ENCODE data around the gene SSNA1.

The SSNA1 gene

DNA sequence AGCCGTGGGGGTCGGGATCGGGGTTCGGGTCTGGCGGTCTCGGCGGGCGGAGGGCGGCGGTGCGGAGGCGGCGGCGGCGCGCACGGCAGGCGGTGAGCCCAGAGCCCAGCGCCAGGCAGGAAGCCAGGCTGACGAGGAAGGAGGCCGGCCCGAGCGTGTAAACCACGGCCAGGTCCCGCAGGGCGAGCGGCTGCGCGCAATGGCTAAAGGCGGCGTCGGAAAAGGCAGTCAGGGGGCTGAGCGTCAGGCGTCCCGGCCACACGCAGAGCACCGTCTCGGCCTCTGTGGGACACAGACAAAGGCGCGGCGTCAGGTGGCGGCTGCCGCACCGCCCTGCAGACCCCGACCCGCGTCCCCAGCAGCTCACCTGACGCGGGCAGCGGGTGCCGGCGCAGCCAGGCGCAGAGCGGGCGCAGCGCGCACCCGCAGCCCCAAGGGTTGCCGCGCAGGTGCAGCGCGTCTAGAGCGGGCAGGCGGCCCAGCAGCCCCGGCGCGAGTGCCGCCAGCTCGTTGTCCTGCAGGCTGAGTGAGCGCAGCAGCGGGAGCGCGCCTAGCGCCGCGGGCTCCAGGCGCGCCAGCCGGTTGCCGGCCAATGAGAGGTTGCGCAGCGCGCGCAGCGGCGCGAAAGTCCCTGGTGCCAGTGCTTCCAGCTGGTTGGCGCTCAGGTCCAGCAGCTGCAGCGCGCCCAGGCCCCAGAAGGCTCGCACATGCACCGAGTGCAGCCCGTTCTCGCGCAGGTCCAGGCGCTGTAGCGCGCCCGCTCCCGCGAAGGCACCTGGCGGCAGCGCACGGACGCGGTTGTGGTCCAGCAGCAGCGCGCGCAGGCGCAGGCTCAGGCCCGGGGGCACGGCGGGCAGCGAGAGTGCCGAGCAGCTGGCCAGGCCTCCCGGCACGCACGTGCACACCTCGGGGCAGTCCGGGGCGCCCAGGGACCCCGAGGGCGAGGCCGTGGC is 19.3 kb upstream of the SSNA1 start:
- DNase-seq, result no peak

DNA sequence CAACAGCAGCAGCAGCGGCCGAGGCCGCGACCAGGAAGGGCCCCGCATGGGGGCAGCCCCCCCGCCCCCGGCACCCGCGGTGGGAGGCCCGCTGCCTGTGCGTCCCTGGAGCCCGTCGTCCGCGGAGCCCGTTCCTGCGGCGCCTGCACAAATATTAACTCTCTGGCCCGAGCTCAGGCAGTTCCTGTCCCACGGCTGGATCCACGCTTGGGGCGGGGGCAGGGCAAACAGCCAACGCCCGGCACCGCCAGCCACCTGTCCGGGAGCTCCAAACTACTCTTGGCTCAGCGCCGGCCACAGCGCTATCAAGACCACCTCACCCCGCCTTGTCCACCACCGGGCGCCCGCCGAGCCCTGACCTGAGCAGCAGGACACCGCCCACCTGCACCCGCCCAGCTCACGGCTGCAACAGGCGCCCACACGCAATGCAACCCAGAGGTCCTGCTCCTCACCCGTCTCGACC is 18.5 kb upstream of the SSNA1 start, which contains the start of gene LRRC26:
TSS of gene LRRC26 (minus strand) at position 156 of the 463 bp plus-strand sequence. CDS start at position 48, 108 bp downstream.
- no peak for DNase-seq

DNA sequence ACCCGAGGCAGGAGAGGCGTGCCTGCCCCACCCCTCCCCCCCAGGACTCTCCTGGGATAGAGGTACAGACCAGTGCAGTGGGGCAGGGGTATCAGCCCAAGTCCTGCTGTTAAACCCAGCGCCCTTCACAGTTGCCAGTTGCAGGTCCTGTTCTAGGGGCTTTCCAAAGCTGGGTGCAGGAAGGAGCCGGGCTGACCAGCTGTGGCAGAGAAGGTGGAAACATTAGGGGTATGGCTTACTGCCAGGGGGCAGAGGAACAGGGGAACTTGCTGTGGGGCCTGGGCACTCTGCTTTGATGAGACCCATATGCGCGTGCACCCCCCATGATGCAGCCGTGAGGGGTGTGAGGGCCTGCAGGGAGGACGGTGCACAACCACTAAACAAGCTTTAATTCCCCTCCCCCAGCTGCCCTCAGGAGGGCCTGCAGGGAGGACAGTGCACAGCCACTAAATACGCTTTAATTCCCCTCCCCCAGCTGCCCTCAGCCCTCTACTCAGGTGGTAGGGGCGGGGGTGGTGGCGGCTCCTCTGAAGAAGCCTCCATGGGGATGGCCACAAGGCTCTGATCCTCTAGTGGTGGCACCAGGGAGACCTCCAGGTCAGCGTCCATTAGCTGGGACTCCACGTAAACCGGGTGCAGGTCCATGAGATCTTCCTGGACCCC is 17.9 kb upstream of the SSNA1 start:
- no peak for DNase-seq

DNA sequence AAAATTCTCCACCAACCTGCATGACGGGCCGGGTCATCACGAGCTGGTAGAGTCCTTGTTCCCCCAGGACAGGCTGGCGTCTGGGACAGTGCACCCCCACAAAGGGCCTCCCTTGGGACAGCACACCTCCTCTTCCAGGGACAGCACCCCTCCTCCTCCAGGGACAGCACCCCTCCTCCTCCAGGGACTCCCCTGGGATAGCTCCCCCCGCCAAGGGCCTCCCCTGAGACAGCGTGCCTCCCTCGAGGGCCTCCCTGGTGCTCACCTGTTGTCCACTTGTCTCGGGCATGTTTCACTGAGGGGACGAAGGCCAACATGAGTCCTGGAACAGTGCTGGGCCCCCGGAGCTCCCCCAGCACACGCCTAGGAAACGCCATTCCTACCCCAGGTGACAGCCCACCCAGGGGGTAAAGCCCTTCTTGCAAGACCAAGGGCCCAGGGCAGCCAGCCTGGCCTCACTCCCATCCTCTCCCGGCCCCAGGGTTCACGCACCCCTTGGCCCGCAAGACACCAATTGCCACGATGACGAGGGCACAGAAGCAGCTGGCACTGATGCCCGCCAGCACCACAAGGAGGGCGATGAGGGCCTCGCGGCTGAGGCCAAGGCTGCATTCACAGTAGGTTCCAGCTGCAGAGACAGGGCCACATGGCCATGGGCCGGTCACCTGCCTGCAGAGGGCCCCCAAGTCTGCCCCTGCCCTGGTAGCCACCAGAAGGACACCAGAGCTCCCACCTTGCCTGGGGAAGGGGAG is 17.2 kb upstream of the SSNA1 start:
- no peak for DNase-seq

DNA sequence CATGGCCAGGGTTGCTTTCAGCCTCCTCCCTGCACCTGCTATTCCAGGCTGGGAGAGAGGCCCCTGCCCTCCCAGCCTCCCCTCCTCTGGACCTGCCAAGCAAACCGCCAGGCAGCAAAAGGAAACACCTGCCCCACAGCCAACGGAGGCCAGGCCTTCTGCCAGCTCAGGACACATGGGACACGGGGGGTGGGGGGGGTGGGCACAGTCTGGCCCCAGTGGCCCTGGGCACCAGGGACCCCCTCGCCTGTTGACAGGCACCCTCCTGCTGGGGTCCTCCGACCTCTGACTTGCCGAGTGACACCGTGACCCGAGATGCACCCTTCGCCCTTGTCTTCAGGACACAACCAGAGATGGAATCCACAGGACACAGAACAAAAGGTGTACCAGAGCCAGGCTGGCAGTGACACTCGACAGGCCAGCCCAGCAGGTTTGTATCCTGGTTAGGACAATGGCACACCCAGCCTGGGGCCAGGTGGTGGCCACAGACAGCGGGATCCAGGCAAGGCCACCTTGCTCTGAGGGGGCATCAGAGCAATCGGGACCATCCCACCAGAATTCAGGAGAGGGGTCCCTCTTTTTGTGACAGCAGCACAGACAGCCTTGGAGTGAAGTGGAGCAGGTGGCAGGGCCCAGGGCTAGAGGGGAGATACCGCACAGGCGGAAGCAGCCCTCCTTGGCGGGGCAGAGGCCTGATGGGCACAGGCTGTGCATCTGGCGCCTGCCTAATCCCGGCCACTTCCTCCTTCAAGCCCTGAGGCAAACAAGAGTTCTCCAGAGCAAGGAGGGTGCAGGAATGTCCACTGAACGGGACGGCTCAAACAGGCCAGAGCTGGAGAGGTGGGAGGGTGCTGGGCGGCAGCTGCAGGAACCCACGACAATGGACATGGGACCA is 15.3 kb upstream of the SSNA1 start:
- no peak for DNase-seq

DNA sequence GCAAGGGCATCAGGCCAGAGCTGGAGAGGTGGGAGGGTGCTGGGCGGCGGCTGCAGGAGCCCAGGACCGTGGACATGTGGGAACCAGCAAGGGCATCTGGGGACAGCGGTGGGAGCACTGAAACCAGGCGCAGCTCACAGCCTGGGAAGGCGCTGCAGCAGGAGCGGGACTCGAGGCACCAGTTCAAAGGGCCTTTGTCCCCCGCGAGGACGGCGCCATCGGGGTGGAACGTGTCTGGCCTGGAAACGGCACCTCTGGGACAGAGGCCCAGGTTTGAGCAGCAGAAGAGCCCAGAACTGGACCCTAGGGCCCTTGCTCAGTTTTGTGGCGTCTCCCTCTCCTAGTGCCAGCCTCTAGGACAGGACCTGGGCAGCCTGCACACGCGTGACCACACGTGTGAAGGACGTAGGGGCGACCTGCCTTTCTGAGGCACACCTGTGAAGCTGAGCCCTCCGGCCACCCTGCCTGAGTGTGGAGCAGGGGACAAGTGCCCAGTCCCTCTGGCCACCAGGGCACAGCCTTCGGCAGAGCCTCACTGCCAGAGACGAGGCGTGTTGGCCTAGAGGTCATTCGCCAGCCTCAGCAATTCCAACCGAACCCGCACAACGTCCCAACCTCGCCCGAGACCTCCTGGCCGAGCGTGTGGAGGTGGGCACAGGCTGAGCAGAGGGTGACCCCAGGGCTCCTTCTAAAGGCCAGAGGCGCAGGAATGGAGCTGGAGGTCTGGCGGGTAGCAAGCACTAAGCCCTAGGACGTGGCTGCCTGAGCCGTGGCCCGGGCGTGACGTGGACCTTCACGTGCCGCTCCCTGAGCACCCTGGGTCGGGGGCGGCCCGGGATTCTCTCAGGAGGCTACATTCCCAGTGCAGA is 14.4 kb upstream of the SSNA1 start:
- DNase-seq, result no peak

DNA sequence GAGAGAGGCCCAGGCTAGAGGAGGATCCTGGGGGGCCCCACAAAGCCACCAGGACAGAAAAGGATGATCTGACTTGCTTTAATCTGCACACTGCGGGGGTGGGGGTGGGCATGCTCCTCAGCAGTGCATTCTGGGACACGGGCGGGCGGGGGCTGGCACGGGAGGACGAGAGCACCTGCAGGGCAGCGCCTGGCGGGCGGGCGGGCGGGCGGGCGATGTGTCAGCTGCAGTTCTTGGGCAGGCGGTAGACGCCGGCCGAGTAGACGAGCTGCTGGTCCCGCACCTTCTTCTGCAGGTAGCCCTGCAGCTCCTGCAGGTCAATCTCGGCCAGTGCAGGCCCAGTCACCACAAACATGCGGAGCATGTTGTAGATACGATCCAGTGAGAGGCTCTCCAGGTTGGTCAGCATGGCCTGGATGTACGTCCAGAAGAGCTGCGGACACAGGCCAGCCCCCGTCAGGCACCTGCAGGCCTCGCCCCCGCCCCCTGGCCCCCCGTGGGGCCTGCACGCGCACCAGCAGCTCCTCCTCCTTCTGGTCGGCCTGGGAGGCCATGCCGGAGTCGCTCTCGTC is 13.7 kb upstream of the SSNA1 start:
- no peak for DNase-seq

DNA sequence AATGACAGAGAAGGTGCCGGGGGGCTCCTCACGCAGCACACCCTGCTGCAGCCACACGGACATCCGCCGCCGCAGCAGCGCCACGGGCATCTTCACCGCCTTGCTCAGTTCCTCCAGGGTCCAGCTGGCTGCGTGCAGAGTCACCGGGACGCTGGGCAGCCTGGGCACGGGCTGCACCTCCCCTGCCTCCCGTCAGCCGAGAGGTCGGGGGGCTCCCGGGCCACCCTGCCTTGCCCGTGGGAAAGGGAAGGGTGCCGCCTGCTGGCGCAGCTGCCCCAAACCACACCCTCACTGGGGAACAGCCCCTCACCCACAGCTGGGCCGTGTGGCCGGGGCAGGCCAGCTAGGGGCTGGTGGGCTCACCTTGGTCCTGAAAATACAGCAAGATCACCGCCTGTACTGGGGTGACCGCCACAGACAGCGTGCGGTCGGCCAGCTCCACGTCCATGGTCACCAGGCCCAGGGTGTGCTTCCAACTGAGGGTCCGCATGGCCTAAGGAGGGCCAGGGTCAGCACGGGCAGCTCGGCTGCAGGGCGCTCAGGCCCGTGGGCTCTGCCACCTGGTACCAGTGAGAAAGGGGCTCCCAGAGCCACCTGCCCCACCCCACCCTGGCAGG is 13.0 kb upstream of the SSNA1 start:
- no peak for DNase-seq

DNA sequence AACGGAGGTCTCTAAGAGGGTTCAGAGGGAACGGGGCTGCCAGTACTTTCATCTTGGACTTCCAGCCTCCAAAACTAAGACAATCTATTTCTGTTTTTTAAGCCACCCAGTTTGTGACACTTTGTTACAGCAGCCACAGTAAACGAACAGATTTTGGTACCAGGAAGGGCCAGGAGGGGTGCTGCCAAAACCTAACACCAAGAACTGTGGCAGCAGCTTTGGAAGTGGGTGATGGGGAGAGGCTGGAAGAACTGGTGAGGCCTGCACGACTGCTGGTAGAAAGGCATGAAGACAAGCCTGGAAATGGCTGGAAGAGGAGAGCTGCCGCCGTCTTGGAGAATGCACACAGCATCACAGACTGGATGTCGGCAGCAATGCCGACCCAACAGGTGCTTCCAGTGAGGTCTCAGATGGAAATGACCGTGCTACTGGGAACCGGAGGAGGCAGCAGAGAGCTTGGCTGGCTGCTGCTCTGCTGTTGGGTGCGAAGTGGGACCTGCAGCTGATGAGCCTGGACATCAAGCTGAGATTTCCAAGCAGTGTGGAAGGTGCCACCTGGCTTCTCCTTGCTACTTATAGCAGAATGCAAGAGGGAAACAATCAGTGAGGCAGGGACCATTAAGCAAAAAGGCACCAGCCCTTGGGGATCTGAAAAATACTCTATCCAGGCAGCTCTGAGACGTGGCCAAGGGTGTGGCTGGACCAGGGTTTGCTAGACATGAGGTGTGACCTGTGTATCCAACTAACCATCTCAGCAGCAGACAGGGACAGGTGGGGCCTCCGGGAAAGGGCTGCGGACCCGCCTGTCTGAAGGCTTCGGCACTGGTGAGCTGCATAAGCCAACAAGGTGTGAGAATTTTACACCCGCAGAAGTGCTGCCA is 11.9 kb upstream of the SSNA1 start:
- DNase-seq, result peak; percentile 18

DNA sequence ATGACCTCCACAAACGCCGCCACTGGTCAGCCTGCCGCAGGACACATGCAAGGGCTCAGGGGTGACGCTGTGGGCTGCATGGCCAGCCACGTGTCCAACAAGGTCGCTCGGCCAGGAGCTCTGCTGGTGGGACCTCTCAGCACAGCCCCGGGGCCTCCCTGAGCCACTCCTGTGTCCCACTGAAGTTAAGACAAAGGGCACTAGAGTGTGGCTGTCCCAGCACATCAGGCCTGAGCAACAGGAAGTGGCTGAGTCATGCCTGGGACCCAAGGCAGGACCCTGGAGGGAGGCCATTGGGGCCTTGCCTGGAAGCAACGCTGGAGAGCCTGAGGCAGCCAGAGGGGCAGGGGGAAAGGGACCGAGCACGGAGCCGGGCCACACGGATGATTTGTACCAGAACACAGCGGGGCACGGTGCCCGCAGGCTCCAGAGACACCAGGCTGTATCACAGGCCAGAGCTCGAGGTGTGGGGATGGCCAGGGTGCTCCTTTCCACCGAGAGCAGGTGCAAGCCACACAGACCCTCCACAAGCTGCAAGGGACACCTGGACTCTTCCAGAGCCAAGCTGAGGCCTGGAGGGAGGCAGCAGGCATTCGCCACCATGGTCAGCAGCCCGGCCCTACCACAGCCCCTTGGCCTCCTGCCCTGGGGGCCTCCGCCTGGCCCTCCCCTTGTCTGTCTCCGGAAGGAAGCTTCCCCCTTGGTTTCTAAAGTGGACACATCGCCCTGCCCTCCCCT is 10.1 kb upstream of the SSNA1 start:
- DNase-seq, result no peak

DNA sequence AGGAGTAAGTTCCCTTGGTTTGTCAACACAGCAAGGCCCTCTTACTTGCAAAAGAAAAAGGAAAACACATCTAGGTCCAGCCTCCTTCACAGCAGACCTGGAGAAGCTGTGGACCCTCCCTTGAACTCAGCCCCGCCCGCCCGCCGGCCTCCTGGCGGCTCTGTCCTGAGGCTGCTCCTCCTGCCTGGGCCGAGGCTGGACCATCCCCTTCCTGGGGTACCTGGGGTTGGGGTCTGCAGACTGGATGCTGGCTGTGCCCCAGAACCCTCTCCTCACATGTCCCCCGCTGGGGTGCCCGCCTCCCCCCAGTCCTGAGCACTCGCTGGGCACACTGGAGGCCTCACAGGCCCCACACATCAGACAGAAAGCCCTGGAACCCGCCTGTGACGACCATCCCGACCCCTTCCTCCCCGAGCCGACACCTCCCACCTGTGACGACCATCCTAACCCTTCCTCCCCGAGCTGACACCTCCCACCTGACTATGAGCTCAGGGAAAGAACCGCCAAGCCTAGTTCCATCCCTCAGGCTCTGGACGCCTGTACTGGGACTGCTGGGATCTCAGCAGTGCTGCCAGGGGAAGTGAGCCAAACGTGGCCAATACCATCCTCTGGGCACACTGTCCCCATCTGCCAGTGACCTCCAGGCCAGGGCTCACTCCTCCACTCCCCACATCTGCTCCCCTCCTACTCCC is 9.4 kb upstream of the SSNA1 start:
- no peak for DNase-seq

DNA sequence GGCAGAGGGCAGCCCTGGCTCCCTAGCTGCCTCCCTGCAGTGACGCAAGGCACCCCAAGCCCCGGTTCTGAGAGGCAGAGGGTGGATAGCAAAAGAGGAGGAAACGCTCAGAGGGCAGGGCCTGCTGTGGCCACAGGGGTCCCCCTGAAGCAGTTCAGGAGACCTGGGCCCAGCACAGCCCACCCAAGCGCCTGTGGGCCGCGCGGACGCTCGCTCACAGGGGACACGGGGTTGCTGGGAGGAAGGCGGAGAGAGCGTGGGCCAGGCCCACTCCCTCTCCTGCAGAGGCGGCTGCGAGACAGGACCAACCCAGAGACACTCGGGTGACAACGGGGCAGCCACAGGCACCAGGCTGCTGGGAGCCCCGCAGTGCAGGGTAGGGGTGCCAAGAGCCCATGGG is 8.7 kb upstream of the SSNA1 start:
- DNase-seq, result no peak

DNA sequence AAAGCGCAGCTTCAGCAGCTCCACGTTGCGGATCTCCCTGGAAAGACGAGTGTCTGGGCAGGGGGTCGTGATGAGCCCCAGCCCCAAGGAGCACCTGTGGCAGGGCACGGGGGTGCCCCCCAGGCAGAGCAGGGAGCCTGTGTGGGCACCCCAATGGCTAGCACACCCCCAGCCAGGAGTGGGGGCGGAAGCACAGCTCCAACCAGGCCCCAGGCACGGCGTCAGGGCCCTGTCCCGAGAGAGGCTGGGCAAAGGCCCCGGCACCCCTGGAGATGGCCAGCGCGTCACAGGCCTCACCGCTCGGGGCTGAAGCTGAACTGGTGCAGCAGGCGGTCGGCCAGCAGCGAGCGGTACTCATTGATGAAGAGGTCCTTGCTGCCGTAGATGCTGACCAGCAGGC is 8.0 kb upstream of the SSNA1 start:
- no peak for DNase-seq

DNA sequence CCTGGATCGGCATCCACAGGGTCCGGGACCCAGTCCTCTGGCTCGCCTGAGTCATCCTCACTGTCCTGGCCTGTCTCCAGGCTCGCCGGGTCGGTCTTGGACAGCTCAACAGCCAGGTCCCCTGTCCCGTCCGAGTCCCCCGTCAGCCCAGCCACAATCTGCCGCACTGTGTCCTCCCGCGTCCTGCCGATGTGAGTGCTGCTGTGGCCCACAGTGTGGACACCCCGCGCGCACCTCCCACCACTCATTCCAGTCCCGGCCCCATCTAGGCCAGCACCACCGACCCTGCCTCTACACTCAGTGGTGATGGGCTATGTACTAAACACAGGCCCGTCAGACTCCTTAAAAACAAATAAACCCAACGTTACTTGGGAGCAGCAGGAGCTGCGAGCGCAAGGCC is 6.8 kb upstream of the SSNA1 start:
- DNase-seq, result no peak

DNA sequence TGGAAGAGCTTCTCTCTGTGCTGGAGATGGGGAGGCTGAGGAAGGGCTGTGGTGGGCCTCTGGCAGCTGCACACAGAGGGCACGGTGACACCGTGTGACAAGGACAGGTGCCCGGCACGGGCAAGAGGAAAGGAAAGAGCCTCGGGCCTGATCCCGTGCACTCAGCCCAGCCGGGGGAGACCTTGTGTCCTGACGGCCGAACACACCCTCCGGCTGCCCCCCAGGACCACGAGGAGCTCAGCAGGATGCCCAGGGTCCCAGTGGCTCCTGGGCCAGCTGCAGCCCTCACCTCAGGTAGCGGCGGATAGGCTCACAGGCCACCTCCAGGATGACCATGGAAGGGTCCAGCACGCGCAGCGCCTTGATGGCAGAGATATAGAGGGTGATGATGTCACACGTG is 5.6 kb upstream of the SSNA1 start:
- DNase-seq, result no peak

DNA sequence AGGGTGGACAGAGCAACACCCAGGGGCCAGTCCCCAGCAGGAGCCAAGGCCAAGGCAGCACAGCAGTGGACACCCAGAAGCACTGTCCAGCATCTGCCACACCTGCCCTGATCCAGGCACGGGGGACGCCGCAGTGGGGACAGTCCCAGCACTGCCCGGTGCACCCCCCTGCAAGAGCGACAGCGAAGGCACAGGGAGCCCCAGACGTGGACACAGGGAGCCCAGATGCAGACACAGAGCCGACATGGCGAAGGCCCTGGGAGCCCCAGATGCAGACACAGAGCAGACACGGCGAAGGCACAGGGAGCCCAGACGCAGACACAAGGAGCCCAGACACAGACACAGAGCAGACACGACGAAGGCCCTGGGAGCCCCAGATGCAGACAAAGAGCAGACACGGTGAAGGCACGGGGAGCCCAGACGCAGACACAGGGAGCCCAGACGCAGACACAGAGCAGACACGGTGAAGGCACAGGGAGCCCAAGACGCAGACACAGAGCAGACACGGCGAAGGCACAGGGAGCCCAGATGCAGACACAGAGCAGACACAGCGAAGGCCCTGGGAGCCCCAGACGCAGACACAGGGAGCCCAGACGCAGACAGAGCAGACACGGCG is 4.4 kb upstream of the SSNA1 start:
- DNase-seq, result no peak

DNA sequence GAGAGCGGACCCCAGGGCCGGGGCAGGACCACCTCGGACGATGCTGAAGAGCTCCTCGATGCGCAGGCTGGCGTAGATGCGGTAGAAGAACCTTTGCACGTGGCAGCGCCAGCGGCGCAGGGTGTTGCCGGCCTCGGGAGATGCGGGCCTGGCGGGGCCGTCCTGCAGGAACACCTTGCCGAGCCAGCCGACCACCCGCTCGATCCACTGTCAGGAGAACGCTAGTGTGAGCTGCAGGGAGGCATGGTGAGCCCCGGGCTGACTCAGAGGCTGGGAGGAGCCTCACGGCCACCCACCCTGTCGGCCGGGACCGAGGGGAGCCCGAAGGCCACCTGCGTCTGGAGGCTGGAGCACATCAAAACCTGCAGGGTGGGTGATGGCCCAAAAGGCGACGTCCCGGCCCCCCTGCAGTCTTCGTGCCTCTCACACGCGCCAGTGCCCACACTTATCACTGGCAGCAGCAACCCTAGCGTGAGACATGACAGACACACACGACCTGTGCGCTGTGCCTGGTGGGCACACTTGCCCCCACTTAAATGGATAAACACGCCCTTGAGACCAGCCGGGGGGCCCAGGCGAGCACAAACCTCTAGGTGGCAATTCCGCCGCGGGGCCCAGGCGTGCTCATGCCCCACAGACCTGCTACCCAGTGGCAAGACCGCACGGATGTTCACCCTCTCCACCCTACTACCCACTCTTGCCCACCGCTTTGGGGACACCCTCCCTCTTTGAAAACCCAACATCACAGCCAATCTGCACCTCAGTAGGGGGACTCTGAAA is 3.4 kb upstream of the SSNA1 start:
- DNase-seq, result no peak

Measured in activated naive CD4-positive, alpha-beta T cell treated with Interleukin-2 at 50 U/mL for 16 hours (primary cell).